ENCODE measurements around the gene HS6ST1. TPM values are rescaled to one million over a fixed set of nuclear protein-coding genes. Genes with fewer than 3 reads are reported as not detected.

HS6ST1 gene
- total RNA-seq, 1 donor from 2014 or later, result 19.2 TPM

- TF ChIP-seq CTCF (IDR thresholded peaks at IDR 0.05; ENCODE audit: insufficient read depth, low read length, severe bottlenecking), result no peak
- H3K4me3 ChIP-seq (ENCODE audit: low read depth, low read length), result no peak overlapping the region
- peaks cover 10% of the 10 kb centered on the region for H3K36me3 ChIP-seq (ENCODE audit: control insufficient read depth, insufficient read depth, low read length)
- no peaks in the 10 kb centered on the region for H3K27me3 ChIP-seq (ENCODE audit: control insufficient read depth, insufficient read depth, low read length)
- DNase-seq (ENCODE audit: low read depth) (no peak), FAIRE-seq (no peak)
Observed at GRCh38 chr2:128279786-128280157, 38.9 kb downstream of the HS6ST1 start.

- no peak overlapping the region for H3K4me3 ChIP-seq (ENCODE audit: low read depth, low read length)
- peaks cover 10% of the 10 kb centered on the region for H3K36me3 ChIP-seq (ENCODE audit: control insufficient read depth, insufficient read depth, low read length)
- no peak for TF ChIP-seq CTCF (IDR thresholded peaks at IDR 0.05; ENCODE audit: insufficient read depth, low read length, severe bottlenecking)
- no peaks in the 10 kb centered on the region for H3K27me3 ChIP-seq (ENCODE audit: control insufficient read depth, insufficient read depth, low read length)
- DNase-seq (ENCODE audit: low read depth) (no peak), FAIRE-seq (no peak)
Observed at GRCh38 chr2:128279009-128279408, 39.7 kb downstream of the HS6ST1 start.

DNA sequence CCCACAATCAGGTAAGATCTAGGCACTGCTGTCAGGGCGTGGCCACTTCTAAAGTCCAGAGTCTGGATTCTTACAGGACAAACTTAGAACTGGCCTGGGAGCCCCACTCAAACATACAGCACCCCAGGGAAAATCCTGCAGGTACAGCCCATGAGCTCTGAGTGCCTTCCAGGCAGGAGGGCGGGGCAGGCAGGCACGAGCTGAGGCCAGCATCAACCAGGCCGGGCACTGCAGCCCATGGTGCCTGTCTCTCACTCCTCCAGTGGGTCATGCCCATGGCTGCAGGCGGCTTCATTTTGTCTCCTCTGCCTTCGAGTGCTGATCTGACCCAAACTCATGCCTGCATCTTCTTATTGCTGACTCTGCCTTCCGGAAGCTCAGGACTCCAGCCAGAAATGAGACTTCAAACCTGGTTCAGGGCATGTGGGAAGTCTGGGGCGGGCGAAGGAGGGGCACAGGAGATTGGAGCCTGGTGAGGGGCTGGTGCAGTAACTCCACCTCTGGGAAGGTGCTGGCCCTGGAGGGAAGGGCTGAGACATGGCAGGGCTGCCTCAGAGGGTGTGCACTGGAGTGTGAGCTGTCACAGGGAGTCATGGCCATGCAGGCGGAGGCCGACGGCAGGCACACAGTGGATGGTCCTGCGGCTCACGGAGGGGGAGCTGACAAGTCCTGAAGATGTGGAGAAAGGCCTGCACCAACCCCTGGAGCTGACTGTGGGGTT lies 40.5 kb downstream of the HS6ST1 start:
- Histone ChIP-seq H3K27me3 (ENCODE audit: control insufficient read depth, insufficient read depth, low read length) (no peaks in the 10 kb centered on the region), H3K36me3 (ENCODE audit: control insufficient read depth, insufficient read depth, low read length) (peaks cover 10% of the 10 kb centered on the region), H3K4me3 (ENCODE audit: low read depth, low read length) (no peak overlapping the region)
- no peak for FAIRE-seq
- no peak for TF ChIP-seq CTCF (IDR thresholded peaks at IDR 0.05; ENCODE audit: insufficient read depth, low read length, severe bottlenecking)
- no peak for DNase-seq (ENCODE audit: low read depth)

DNA sequence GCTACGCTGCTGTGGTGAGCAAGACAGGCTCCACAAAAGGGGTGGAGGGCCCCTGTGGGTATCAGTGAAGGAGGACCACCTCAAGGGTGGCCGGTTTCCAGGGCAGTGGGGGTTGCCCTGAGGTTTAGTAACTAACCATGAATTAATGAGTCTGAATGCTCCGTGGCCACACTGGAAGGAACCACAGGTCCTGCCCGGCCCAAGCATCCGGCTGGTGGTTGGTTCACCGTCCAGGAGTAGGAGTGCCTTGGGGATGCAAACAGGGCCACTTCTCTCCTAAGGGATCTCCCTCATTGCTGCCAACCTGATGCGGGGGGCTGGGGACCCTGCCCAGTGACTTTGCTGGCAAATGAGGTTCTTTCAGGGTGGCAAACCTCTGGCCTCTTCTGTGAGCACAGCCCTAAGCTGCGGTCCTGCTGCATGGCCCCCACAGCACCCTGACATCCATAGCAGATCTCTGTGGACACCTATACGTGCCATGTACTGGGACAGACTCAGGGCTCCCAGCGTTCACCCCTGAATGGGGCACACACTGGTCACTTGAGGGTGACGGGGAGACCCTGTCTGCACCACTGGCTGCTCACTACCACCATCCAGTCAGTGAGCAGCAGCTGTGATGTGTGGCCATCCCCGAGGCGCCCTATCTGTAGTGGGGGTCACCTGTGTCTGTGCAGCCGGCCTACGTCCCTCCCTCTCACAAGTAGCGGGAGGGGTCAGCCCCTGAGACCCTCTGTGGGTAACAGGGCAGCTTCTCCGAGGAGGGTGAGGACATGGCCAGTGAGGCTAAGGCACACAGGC lies 41.6 kb downstream of the HS6ST1 start:
- FAIRE-seq (peak; percentile 18), DNase-seq (ENCODE audit: low read depth) (no peak)
- peaks cover 10% of the 10 kb centered on the region for H3K36me3 ChIP-seq (ENCODE audit: control insufficient read depth, insufficient read depth, low read length)
- no peaks in the 10 kb centered on the region for H3K27me3 ChIP-seq (ENCODE audit: control insufficient read depth, insufficient read depth, low read length)
- no peak for TF ChIP-seq CTCF (IDR thresholded peaks at IDR 0.05; ENCODE audit: insufficient read depth, low read length, severe bottlenecking)
- H3K4me3 ChIP-seq (ENCODE audit: low read depth, low read length), result no peak overlapping the region

- FAIRE-seq, result no peak
- Histone ChIP-seq H3K4me3 (ENCODE audit: low read depth, low read length) (no peak overlapping the region), H3K36me3 (ENCODE audit: control insufficient read depth, insufficient read depth, low read length) (peaks cover 7% of the 10 kb centered on the region), H3K27me3 (ENCODE audit: control insufficient read depth, insufficient read depth, low read length) (no peaks in the 10 kb centered on the region)
- no peak for DNase-seq (ENCODE audit: low read depth)
- TF ChIP-seq CTCF (IDR thresholded peaks at IDR 0.05; ENCODE audit: insufficient read depth, low read length, severe bottlenecking), result no peak
Observed at GRCh38 chr2:128275498-128276045, 43.1 kb downstream of the HS6ST1 start.
